Measurements from ENCODE around the gene FITM1.

- TF ChIP-seq CTCF (conservative IDR thresholded peaks at IDR 0.05; ENCODE audit: low read depth, low read length), result no peak
- TF ChIP-seq EZH2phosphoT487 (IDR thresholded peaks at IDR 0.05; ENCODE audit: borderline replicate concordance, low read length), result no peak
These were observed 45.2 kb upstream of the FITM1 start for GRCh38 chr14:24085215-24085614.

Data from PC-3 (cell line).